HEK293T (cell line): Measurements from ENCODE around the gene CDYL2.

Source experiments
- CTCF ChIA-PET: fragments of 350-600 bp; formaldehyde crosslinking; extraction: SDS; loops from one replicate; lab custom pipeline; 2021; ENCODE audit warnings: antibody characterized with exemption, inconsistent platforms; lab: Yijun Ruan, JAX
- POLR2A ChIA-PET: fragments of 350-600 bp; formaldehyde crosslinking; extraction: SDS; loops from one replicate; lab custom pipeline; 2020; ENCODE audit warnings: antibody characterized with exemption, inconsistent platforms; lab: Yijun Ruan, JAX
- DNase-seq: peaks from one replicate; pipeline ENCODE4 v3.0.0; 2012; ENCODE audit warnings: mixed read lengths; ENCODE audit errors: extremely low spot score
- ARNT ChIP-seq: fragments of 450-650 bp; IDR thresholded peaks from 2 replicates; pipeline ENCODE4 v1.6.1; 2017; ENCODE audit warnings: mild to moderate bottlenecking
- BHLHE40 ChIP-seq: fragments of 450-650 bp; IDR thresholded peaks from 2 replicates; pipeline ENCODE4 v1.6.1; 2016; ENCODE audit warnings: mild to moderate bottlenecking, moderate library complexity, borderline replicate concordance
- CTBP1 ChIP-seq: fragments of 450-650 bp; IDR thresholded peaks from 2 replicates; pipeline ENCODE4 v1.6.1; 2016; ENCODE audit warnings: borderline replicate concordance
- ELF4 ChIP-seq: fragments of 450-650 bp; IDR thresholded peaks from 2 replicates; pipeline ENCODE4 v1.6.1; 2017; ENCODE audit warnings: antibody characterized with exemption
- FOXA1 ChIP-seq: fragments of 450-650 bp; IDR thresholded peaks from 2 replicates; pipeline ENCODE4 v1.6.1; 2016; ENCODE audit warnings: mild to moderate bottlenecking
- FOXK2 ChIP-seq: fragments of 450-650 bp; IDR thresholded peaks from 2 replicates; pipeline ENCODE4 v1.6.1; 2016; ENCODE audit warnings: mild to moderate bottlenecking
- FOXM1 ChIP-seq: fragments of 450-650 bp; IDR thresholded peaks from 2 replicates; pipeline ENCODE4 v1.6.1; 2017; ENCODE audit warnings: mild to moderate bottlenecking, borderline replicate concordance
- HDGF ChIP-seq: fragments of 450-650 bp; IDR thresholded peaks from 2 replicates; pipeline ENCODE4 v1.6.1; 2017; ENCODE audit warnings: antibody characterized with exemption, borderline replicate concordance
- L3MBTL2 ChIP-seq: fragments of 450-650 bp; conservative IDR thresholded peaks from 2 replicates; pipeline ENCODE4 v1.6.1; 2016; ENCODE audit warnings: mild to moderate bottlenecking
- LEF1 ChIP-seq: fragments of 450-650 bp; IDR thresholded peaks from 2 replicates; pipeline ENCODE4 v1.6.1; 2017; ENCODE audit warnings: mild to moderate bottlenecking, borderline replicate concordance
- NFRKB ChIP-seq: fragments of 450-650 bp; IDR thresholded peaks from 2 replicates; pipeline ENCODE4 v1.6.1; 2016; ENCODE audit warnings: mild to moderate bottlenecking, moderate library complexity
- SP1 ChIP-seq: fragments of 450-650 bp; IDR thresholded peaks from 2 replicates; pipeline ENCODE4 v1.6.1; 2017
- SUZ12 ChIP-seq: fragments of 450-650 bp; IDR thresholded peaks from 2 replicates; pipeline ENCODE4 v1.6.1; 2016; ENCODE audit warnings: mild to moderate bottlenecking
- TARDBP ChIP-seq: fragments of 450-650 bp; IDR thresholded peaks from 2 replicates; pipeline ENCODE4 v1.6.1; 2016
- ZNF384 ChIP-seq: fragments of 450-650 bp; IDR thresholded peaks from 2 replicates; pipeline ENCODE4 v1.6.1; 2016
- TF ChIP-seq, protein P1 (sequence below): fragments of 450-650 bp; IDR thresholded peaks from 2 replicates; pipeline ENCODE4 v1.6.1; 2016

The CDYL2 gene

DNA sequence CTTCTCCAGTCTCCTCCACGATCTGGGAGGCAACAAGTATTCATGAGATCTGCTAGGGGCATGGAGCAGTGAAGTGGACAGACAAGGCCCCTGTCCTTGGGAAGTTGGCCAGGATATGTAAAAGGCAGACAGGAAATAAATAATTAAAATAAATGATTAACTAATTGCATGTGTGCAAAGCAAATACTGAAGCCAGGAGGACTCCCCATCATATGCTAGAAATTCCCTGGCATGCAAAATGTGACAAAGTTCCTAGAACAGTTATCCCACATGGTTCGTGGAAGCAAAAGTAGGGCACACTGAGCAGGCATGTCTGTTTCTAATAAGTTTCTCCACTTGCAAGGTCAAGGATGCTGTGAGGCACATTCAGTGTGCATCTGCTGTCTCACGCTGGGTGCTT, 86.8 kb downstream of the CDYL2 start:
- no peak for DNase-seq

DNA sequence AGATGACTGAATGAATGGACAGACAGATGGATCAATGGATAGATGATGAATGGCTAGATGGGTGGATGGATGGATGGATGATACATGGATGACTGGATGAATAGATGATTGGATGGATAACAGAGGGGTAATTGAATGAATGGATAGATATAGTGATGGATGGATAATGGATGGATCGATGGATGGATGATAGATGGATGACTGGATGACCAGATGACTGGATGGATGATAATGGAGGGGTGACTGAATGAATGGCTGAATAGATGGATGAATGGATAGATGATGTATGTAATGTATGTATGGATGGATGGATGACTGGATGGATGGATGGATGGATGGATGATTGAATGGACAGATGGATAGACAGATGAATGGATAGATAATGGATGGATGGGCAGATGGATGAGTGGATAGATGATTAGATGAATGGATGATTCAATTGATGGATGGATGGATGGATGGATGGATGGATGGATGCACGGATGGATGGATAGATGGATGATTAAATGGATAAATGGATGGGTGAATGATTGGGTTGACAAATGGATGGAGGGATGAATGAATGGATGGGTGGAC, 87.7 kb downstream of the CDYL2 start:
- no peak for TF ChIP-seq ARNT
- TF ChIP-seq FOXM1: no peak
- ChIA-PET CTCF (no interaction called here), POLR2A (no interaction called here)
- DNase-seq: no peak

More for the DNA sequence above, 86.8 kb downstream of the CDYL2 start:
- POLR2A ChIA-PET: no interaction called here
- CTCF ChIA-PET: no interaction called here
- no peak for TF ChIP-seq FOXK2
- no peak for TF ChIP-seq CTBP1
- TF ChIP-seq, protein P1, sequence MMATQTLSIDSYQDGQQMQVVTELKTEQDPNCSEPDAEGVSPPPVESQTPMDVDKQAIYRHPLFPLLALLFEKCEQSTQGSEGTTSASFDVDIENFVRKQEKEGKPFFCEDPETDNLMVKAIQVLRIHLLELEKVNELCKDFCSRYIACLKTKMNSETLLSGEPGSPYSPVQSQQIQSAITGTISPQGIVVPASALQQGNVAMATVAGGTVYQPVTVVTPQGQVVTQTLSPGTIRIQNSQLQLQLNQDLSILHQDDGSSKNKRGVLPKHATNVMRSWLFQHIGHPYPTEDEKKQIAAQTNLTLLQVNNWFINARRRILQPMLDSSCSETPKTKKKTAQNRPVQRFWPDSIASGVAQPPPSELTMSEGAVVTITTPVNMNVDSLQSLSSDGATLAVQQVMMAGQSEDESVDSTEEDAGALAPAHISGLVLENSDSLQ: no peak
- no peak for TF ChIP-seq NFRKB
- TF ChIP-seq BHLHE40: no peak
- TF ChIP-seq L3MBTL2: no peak
- TF ChIP-seq ARNT: no peak
- no peak for TF ChIP-seq FOXM1
- TF ChIP-seq HDGF: no peak
- TF ChIP-seq ELF4: no peak
- TF ChIP-seq ZNF384: no peak
- TF ChIP-seq FOXA1: no peak
- TF ChIP-seq SUZ12: no peak
- TF ChIP-seq LEF1: no peak
- TF ChIP-seq TARDBP: no peak
- TF ChIP-seq SP1: no peak

DNA sequence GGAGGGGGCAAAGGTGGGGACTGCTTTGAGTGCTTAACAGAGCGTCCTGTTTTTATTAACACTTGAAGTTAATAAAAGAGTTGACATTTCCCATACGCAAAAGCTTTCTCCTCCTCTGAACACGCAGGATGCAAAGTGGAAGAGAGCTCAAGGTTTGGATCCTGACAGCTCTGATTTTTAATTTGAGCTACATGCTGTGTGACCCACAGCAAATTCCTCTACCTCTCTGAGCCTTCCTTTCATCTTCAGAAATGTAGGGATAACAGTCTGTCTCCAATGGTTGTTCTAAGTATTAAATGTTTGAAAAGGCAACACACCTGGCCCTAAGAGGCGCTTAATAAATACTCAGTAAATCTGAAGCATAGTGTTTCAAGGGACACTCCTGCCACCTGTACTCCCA, 93.0 kb downstream of the CDYL2 start:
- POLR2A ChIA-PET: no interaction called here
- CTCF ChIA-PET: no interaction called here

DNA sequence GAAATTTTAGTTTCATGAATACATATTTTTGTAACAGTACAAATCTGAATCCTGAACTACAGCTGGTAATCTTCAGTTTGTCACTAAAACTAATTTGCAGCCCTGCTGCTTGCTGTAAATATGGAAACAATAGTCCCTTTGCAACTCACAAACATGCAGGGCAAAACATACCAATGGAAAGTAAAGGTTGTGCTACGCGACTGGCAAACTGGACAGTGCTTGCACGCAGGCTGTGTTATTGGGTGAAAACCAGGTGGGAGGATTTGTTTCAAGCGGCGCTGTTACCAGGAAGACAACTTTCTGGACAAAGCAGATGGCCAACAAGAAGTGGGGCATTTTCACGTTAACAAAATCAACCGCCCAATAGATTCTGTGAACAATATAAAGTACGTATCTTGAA, 93.5 kb downstream of the CDYL2 start:
- CTCF ChIA-PET: no interaction called here
- POLR2A ChIA-PET: no interaction called here
- DNase-seq: no peak
- TF ChIP-seq ARNT (no peak), ELF4 (no peak), HDGF (no peak), FOXK2 (no peak), CTBP1 (no peak), ZNF384 (no peak), FOXA1 (no peak)

More for the DNA sequence above, 93.0 kb downstream of the CDYL2 start:
- TF ChIP-seq SP1 (no peak), LEF1 (no peak), FOXA1 (no peak), ELF4 (no peak), ZNF384 (no peak), CTBP1 (no peak), ARNT (no peak), BHLHE40 (no peak), HDGF (no peak), FOXK2 (no peak), L3MBTL2 (no peak), NFRKB (no peak), TARDBP (no peak)
- no peak for DNase-seq

DNA sequence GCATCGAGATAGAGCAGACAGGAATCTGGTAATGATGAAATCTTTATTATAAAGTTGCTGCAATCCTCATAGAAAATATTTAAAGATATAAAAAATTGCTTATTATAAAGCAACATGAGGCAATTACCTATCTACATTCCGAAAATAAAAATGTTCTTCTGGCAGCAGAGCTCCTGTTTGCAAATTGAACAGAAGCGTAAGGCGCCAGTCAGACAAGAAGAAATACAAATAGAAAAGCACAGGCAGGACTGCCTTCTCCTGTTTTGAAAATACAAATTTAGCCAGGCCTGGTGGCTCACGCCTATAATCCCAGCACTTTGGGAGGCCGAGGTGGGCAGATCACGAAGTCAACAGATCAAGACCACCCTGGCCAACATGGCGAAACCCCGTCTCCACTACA, 95.6 kb downstream of the CDYL2 start:
- DNase-seq: no peak
- POLR2A ChIA-PET: no interaction called here
- CTCF ChIA-PET: interaction anchor here (0.6 kb wide), 1 partner anchor 296 kb away, joined by 3 read pairs; no protein-coding TSS in a partner anchor
- TF ChIP-seq LEF1: no peak
- no peak for TF ChIP-seq BHLHE40
- no peak for TF ChIP-seq CTBP1
- no peak for TF ChIP-seq NFRKB
- TF ChIP-seq FOXM1: no peak
- TF ChIP-seq SP1: no peak
- TF ChIP-seq TARDBP: no peak
- TF ChIP-seq SUZ12: no peak
- TF ChIP-seq L3MBTL2: no peak
- TF ChIP-seq ARNT: no peak
- no peak for TF ChIP-seq ELF4
- TF ChIP-seq, protein P1: no peak
- no peak for TF ChIP-seq HDGF
- TF ChIP-seq ZNF384: no peak
- no peak for TF ChIP-seq FOXK2
- TF ChIP-seq FOXA1: no peak

DNA sequence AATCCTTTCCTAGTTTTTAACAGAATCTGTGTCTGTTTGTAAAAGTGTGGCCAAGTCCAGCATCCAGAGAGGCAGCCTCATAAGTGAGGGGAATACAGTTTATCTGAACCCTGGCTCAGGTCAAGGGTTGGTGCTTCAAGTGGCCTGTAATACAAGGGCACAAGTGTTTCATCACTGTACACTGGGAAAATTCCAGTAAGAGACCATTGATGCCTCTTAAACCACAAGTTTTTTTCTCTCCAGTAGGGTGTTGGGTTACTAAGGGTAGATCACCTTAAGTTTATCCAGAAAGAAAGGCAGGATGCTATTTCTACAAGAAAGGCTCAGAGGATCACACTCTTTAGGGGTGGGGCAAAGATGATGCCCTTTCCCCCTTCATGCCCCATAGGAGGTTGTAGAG, 96.7 kb downstream of the CDYL2 start:
- TF ChIP-seq FOXA1: no peak
- TF ChIP-seq FOXM1: no peak
- no peak for TF ChIP-seq NFRKB
- no peak for TF ChIP-seq HDGF
- no peak for TF ChIP-seq ARNT
- no peak for TF ChIP-seq L3MBTL2
- TF ChIP-seq SP1: no peak
- no peak for TF ChIP-seq TARDBP
- no peak for TF ChIP-seq ELF4
- TF ChIP-seq SUZ12: no peak
- no peak for DNase-seq
- POLR2A ChIA-PET: no interaction called here
- CTCF ChIA-PET: no interaction called here

DNA sequence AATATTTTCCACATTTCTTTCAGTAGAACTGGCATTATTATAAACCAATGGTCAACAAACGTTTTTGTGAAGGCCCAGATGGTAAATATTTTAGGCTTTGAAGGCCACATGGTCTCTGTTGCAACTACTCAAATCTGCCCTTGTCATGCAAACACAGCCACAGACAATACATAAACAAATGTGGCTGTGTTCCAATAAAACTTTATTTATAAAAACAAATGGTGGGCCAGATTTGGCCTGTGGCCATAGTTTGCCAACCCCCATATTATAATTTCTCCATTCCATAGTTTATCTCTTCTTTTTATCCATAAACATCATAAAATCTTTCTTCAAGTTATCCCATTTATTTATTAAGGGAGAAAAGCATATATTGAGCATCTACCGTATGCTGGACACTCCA, 98.8 kb downstream of the CDYL2 start:
- TF ChIP-seq BHLHE40 (no peak), SUZ12 (no peak), ELF4 (no peak), LEF1 (no peak), HDGF (no peak), FOXK2 (no peak), L3MBTL2 (no peak), ZNF384 (no peak), TARDBP (no peak)
- TF ChIP-seq, protein P1: no peak
- POLR2A ChIA-PET: no interaction called here
- CTCF ChIA-PET: no interaction called here
- DNase-seq: no peak
